Activated CD4-positive, CD25-positive, alpha-beta regulatory T cell (primary cell): ENCODE measurements around the gene TCP10L.
"Not testable (repeated sequence)": the region's sequence is repeated elsewhere in the genome, so short reads cannot be mapped to it uniquely, and the experiment has no call there.

Experiments
- DNase-seq, 4 experiments: peaks; one replicate each; lab custom pipeline; 2025; lab: John Stamatoyannopoulos, UW

The TCP10L gene

DNA sequence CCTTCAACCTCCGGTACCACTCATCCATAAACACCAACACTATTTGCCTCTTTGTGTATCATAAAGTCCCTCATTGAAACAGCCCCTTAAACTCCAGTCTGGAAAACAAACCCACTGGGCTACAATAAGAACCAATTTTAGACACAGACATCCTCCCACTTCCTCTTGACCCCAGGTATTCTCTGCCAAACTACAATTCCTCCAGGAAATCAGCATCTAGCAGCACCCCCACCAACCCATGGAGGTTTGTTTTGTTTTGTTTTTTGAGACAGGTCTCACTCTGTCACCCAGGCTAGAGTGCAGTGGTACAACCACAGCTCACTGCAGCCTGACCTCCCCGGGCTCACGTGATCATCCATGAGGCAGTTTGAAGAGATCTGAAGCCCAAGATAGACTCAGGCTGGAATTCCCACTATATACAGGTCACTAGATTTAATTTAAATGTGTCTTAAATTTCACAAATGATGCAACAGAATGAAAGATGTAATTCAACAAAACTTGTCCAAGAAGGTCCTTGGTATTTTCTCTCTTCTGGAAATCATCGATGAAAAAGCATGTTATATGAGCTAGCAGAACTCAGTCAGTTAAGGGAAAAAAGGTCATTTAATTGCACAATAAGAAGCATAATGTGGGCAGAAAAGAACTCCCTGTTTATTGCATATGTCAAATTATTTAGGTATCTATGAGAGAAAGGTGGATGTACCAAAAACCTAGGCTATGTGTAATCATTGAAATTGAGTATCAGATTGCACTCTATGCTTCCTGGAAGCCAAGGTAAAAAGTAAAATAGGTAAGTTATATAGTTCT is 30.3 kb downstream of the TCP10L start:
- DNase-seq: no peak

DNA sequence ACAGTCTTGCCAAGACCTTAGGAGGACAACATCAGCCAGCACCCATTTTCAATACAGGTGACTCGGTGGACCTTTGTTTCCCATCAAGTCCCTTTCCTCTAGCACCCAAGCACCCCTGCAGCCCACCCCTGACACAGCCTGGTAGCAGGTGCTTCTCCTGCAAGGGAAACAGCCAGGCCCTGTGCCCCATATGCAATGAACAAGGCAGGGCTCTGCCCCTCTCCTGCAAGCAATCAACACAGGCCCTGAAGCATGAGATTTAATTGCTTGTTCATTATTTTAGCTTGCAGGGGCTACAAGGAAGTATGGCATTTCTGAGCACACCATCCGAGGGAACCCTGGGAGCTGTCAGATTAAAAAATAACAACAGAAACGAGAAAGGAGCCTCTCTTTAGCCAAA is 35.4 kb downstream of the TCP10L start:
- DNase-seq: no peak

DNA sequence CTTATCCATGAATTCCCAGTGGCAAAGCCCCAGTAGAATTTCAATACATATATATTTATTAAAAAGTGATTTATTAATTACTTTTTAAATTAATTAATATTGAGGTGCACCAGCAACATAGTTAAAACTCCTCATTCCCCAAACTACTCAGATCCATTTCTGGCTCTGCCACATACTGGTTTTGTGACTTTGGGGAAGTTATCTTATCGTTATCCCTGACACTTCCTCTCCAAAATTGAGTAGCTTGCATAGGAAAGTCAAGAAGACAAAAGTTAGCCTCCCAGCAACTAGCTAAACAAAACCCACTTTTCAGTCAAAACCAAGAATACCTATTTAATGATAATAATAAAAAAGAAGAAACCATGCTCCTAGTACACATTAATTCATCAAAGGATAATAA is 35.9 kb downstream of the TCP10L start:
- no peak for DNase-seq

DNA sequence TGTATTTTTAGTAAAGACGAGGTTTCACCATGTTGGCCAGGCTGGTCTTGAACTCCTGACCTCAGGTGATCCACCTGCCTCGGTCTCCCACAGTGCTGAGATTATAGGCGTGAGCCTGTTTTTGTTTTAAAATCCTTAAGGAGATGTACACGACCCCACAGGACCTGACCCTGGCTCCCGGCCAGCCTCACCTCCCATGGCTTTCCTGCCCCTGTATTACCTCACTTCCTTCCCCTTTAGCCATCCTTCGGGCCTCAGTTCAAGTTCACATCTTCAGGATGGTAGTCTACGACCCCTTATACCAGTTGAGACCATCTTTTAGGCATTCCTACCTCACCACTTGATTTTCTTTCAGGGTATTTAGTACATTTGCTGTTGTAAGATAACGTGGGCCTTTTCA is 36.3 kb downstream of the TCP10L start:
- DNase-seq: no peak

DNA sequence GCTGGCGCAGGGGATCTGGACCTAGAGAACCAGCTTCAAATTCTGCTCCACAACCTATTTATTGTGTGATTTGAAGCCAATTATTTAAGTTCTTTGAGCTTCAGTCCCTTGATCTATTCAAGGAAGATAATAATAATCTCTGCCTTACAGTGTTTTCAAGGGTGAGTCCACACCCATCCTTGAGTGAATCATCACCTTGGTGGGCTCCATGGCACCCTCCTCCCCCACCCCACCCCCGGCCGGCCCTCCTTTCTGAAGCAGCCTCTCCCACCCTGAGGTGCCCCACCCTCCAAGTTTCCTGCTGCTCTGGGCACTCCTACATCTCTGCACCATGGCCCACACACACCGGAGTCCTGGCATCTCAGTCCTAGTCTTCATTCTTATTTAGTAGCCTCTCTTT is 38.3 kb downstream of the TCP10L start:
- DNase-seq: no peak

DNA sequence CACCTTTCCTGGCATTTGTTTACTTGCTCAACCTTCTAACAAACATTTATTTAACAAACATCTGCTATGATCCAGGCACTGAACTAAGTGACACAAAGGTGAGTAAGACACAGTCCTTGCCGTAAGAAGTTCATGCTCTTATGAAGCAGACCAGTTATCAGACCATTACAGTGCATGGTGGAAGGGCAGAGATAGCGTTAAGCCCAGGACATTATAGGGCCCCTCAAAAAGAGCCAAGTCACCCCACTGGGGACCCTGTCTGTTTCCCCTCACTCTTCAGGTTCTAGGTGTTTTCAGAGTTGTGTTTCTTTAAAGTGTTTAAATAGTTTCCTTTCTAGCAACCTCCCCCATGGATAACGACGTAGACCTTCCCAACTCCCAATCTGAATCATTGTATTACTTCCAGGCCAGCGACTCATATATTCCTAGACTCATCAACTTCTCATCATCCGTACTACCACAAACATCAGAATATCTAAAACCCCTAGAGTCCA is 39.3 kb downstream of the TCP10L start:
- DNase-seq: no peak

DNA sequence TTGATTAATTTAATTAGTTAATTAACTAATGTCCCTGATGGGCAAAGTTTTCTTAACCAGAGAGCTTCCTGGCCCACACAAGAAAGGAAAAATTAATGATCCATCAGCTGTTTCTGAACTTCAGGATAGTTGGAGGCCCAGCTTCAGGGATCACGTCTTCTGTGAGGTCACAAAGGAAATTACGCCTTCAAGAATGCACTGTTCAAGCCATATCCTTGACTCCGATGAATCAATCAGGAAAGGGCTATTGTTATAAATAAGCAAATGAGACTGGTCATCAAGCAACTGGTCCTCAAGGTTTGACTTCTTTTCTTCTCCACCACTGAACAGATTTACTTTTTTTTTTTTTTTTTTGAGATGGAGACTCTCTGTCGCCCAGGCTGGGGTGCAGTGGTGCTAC is 40.6 kb downstream of the TCP10L start:
- DNase-seq: no peak

DNA sequence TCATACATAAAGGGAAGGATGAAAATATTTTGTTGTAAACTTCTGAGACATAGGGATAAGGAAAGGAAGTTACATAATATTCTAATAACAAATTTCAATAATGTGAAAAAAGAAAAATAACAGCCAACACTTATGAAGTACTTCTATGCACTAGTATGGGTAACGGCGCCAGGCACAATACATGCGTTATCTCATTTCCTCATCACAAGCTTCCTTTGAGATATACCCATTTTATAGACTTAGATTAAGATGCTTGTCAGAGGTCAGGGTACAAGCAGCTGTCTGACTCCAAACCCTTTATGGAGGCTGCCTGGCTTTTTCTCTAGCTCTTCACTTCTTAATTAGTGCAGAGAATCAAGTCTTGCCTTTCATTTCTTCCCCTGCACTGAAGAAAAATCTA is 41.3 kb downstream of the TCP10L start:
- DNase-seq: no peak

DNA sequence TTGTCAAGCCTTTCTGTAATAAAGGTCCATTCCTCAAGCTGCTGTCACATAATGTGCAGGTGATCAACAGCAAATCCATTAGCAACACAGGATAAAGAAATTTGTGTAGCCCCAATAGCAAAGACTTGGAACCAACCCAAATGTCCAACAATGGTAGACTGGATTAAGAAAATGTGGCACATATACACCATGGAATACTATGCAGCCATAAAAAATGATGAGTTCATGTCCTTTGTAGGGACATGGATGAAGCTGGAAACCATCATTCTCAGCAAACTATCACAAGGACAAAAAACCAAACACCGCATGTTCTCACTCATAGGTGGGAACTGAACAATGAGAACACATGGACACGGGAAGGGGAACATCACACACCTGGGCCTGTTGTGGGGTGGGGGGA is 42.3 kb downstream of the TCP10L start:
- DNase-seq: not testable (repeated sequence)

DNA sequence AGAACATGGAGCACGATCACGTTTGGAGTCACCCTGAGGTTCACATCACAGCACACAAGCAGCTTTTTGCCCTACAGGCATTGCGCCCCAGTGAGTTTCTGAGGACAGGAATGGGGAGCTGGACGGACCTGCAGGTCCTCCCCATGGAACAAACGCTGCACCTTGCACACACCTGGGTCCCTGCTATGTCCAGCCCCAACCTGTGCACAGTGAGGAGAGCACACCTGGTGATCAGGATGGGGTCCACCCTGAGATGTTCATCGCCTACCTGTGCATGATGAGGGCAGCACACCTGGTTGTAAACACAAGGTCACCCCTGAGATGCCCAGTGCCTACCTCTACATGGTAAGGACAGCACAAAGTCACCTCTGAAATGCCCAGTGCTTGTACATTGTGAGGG is 45.9 kb downstream of the TCP10L start:
- DNase-seq: no peak

DNA sequence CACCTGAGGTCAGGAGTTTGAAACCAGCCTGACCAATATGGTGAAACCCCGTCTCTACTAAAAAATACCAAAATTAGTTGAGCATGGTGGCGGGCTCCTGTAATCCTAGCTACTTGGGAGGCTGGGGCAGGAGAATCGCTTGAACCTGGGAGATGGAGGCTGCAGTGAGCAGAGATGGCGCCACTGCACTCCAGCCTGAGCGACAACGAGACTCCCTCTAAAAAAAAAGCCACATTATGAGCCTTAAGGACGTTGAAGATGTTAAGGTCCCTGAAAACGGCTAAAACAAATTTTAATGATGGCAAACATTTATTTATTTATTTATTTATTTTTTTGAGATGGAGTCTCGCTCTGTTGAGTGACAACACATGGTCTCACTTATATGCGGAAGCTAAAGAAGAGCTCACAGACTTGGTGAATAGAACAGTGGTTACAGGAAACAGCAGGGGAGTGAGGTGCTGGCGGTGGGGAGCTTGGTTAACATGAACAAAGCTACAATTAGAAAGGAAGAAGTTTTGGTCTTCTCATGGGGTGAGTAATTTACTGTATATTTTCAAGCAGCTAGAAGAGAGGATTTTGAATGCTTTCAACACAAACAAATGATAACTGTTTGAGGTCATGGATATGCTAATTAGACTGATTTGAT is 47.1 kb downstream of the TCP10L start:
- DNase-seq: no peak

DNA sequence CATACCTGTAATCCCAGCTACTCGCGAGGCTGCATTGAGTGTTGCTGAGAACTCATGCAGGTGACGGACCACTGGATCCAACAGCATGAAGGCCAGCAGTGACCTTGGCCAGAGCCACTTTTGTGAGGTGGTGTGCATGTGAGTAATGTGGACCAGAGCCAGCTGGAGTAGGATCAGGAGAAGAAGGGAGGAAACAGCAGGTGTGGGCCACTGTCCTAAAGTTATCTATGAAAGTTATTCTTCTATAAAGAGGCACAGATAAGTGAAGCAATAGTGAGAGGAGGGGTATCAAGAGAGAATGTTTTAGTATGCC is 47.8 kb downstream of the TCP10L start:
- DNase-seq: no peak

DNA sequence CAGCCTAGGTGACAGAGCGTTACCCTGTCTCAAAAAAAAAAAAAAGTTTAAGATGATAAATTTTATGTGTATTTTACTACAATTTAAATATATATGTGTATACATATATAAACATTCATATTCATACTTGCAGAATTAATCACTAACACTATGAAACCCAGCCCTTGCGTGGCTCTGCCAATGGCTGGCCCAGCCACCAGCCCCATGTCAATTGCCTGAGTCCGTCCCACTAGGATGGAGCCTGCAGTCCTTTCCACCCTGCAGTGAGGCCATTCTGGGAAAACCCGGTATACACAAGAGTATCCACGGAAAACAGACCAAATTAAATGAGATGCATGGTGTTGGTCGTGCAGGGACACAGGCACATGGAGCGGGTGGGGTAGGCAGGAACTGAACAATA is 49.7 kb downstream of the TCP10L start:
- DNase-seq: no peak

DNA sequence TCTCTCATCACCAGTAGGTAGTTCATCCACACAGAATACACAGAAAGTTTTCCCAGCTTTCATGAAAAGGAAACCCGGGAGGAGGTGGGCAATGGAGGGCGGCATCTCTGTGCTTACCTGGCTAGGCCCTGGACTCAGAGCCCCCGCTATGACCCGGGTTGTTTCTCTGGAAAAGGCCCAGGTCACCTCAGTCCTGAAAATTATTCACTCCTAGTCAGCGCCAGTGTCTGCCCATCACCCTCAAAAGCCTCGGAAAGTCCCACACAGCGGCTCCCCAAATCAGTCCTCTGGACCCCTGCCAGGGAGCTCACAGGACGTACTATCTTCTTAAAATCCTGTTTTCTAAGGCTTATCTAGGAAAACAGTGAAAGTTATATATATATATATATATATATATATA is 51.2 kb downstream of the TCP10L start:
- no peak for DNase-seq

DNA sequence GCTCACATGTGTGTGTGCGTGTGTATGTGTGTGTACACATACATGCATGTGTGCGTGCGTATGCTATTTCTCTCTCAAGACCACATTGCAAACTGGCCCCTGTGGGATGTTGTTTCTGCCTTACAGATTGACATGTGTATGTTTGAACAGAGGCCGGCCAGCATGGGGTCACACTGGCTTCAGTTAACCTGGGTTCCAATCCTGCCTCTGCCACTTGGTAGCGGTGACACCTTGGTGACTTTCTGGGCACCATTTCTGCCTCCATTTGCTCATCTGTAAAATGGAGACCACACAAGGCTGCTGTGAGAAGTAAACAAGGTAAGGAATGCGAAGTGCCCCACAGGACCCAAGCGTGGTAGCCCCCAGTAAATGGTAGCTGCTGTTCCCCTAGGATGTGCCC is 51.7 kb downstream of the TCP10L start:
- no peak for DNase-seq

DNA sequence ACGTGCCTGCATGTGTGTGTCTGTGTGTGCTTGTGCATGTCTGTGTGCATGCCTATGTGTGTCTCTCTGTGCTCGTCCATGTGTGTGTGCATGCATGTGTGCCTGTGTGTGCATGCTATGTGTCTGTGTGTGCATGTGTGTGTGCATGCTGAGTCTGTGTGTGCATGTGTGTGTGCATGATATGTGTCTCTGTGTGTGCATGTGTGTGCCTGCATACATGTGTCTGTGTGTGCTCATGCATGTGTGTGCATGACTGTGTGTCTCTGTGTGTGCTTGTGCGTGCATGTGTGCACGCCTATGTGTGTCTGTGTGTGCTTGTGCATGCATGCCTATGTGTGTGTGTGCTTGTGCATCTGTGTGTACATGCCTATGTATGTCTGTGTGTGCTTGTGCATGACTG is 52.3 kb downstream of the TCP10L start:
- DNase-seq: no peak

DNA sequence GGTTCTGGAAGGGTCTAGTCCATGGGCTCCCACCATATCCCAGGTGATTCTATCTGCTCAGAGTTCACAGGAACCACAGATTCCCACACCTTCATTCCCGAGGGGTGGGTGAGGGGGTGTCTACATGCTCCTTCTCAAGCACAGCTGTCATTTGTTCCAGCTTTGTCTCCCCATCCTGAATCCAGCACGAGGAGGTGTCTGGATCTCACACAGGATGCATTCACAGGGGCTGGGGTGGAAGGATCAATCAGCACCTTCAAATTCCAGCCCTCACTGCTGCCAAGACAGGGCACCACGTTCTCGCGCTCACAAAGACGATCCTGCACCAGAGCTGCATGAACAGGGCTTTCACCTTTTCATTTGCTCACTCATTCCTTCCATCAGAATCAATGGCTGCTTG is 52.7 kb downstream of the TCP10L start:
- no peak for DNase-seq

DNA sequence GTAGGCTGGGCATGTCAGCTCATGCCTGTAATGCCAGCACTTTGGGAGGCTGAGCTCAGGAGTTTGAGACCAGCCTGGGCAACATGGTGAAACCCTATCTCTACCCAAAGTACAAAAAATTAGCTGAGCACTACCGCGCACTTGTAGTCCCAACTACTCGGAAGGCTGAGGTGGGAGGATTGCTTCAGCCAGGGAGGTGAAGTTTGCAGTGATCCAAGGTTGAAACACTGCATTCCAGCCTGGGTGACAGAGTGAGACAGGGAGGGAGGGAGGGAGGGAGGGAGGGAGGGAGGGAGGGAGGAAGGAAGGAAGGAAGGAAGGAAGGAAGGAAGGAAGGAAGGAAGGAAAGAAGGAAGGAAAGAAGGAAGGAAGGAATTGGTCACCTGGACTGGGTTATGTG is 53.8 kb downstream of the TCP10L start:
- not testable (repeated sequence) for DNase-seq

DNA sequence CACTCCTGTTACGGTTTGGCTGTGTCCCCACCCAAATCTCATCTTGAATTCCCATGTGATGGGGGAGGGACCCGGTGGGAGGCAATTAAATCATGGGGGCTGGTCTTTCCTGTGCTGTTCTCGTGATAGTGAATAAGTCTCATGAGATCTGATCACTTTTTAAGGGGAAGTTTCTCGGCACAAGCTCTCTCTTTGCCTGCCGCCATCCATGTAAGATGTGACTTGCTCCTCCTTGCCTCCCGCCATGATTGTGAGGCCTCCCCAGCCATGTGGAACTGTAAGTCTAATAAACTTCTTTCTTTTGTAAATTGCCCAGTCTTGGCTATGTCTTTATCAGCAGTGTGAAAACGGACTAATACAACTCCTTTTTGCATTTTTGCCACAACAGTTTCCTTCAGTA is 54.5 kb downstream of the TCP10L start:
- DNase-seq: not testable (repeated sequence)

DNA sequence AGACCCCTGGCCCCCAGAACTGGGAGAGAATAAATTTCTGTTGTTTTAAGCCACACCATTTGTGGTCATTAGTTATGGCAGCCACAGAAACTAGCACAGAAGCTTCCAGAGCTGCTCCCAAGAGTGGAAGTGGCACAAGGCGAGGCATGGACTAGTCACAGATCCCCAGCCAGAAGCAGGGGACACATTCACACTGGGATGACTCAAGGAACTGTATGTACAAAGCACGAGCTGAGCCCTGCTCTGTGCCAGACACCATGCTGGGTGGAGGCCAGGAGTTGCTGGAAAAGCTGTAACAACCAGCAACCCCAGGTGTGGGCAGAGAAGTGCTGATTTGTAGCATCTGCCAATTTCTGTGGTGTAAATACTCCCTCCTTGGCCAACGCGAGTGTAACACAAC is 55.6 kb downstream of the TCP10L start:
- DNase-seq: no peak

DNA sequence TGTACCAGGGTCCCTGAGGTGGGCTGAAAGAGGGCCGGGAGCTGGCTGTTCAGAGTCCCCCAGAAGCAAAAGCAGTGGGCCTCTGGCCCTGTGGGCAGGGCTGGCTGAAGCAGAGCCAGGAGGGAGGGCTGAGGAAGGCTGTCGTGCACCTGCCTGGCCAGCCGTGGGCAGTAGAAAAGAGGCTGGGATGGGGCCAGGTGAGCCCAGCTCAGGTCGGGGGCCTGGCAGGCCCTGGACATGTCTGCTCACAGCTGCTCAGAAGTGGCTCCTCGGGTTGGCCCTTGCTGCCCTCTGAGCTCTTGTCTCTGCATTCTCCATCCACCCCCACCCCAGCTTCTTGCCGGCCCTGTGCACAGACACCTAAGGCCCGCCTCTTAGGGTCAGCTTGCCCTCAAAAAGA is 60.0 kb downstream of the TCP10L start:
- no peak for DNase-seq

DNA sequence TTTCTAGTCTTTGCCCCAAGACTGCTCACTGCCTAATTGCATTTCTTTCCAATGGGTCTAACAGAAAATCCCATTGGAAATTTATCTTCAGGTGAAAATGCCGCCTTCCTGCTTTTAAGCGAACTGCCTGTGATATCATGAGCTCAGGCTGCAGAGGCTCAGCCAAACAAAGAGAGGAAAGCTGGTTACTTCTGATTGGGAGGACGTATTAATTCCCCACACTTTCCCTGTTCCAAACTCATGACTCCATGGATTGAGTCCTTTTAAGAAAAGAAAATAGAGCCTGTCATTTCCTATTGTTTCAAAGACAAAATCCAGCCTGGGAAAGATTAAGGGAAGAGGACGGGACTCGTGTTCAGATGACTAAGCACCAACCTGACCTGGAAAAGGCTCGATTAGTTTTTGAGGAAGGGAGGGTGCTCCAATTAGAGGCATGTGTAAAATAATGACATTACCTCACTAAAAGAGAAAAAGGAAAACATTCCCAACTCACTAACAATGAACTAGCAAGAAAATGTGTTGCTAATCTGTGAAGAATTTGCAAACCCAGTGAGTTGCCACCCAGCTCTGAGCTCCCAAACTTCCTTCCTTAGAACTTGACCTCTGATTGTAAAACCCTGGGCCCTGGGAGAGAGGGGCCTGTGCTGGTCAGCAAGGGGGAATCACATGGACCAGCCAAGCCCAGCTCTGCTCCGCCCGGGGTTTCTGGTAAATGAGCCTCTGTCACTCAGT is 61.2 kb downstream of the TCP10L start:
- no peak for DNase-seq
